ENCODE measurements around the gene PIGL.

The PIGL gene

GRCh38 chr17:16301963-16302855, 85.2 kb downstream of the PIGL start:
- no peak overlapping the region for H3K4me3 ChIP-seq (ENCODE audit: low read depth in 1 of 2, low read length in 2 of 2)
- DNase-seq (no peak), ATAC-seq (ENCODE audit: insufficient read depth, low read depth) (no peak)
- peaks cover 5% of the 10 kb centered on the region; the same call in 1 of the 2 replicates for H3K36me3 ChIP-seq (ENCODE audit: insufficient read depth, low read length)
- H3K27me3 ChIP-seq (ENCODE audit: insufficient read depth, low read length, poor library complexity), result no peaks in the 10 kb centered on the region
- H3K4me2 ChIP-seq (ENCODE audit: insufficient read depth, low read length), result no peak overlapping the region
- H3K79me2 ChIP-seq (ENCODE audit: insufficient read depth, low read length), result no peaks in the 10 kb centered on the region
- H2AFZ ChIP-seq (ENCODE audit: low read depth, low read length), result no peak overlapping the region
- H3K4me1 ChIP-seq (ENCODE audit: insufficient read depth, low read length), result no peaks in the 10 kb centered on the region
- no peaks in the 10 kb centered on the region for H4K20me1 ChIP-seq (ENCODE audit: insufficient read depth, low read length)
- no peak overlapping the region for H3K27ac ChIP-seq (ENCODE audit: low read length)
- H3K9ac ChIP-seq (ENCODE audit: low read depth, low read length), result no peak overlapping the region
- TF ChIP-seq EZH2 (IDR thresholded peaks at IDR 0.05; ENCODE audit: borderline replicate concordance, low read depth, low read length, severe bottlenecking) (no peak), CTCF (IDR thresholded peaks at IDR 0.05; ENCODE audit: borderline replicate concordance, extremely low read depth, low read length, poor library complexity, severe bottlenecking) (no peak)
- H3K9me3 ChIP-seq (ENCODE audit: insufficient read depth, low read length, severe bottlenecking), result no peaks in the 10 kb centered on the region

GRCh38 chr17:16302856-16303255, 85.8 kb downstream of the PIGL start:
- no peak overlapping the region for H3K4me3 ChIP-seq (ENCODE audit: low read depth in 1 of 2, low read length in 2 of 2)
- H2AFZ ChIP-seq (ENCODE audit: low read depth, low read length), result no peak overlapping the region
- no peak overlapping the region for H3K9ac ChIP-seq (ENCODE audit: low read depth, low read length)
- DNase-seq (no peak), ATAC-seq (ENCODE audit: insufficient read depth, low read depth) (no peak)
- peaks cover 9% of the 10 kb centered on the region; the same call in 1 of the 2 replicates for H3K36me3 ChIP-seq (ENCODE audit: insufficient read depth, low read length)
- no peak overlapping the region for H3K4me2 ChIP-seq (ENCODE audit: insufficient read depth, low read length)
- H3K27me3 ChIP-seq (ENCODE audit: insufficient read depth, low read length, poor library complexity), result no peaks in the 10 kb centered on the region
- no peaks in the 10 kb centered on the region for H3K4me1 ChIP-seq (ENCODE audit: insufficient read depth, low read length)
- H4K20me1 ChIP-seq (ENCODE audit: insufficient read depth, low read length), result no peaks in the 10 kb centered on the region
- H3K79me2 ChIP-seq (ENCODE audit: insufficient read depth, low read length), result no peaks in the 10 kb centered on the region
- no peaks in the 10 kb centered on the region for H3K9me3 ChIP-seq (ENCODE audit: insufficient read depth, low read length, severe bottlenecking)
- H3K27ac ChIP-seq (ENCODE audit: low read length), result no peak overlapping the region
- TF ChIP-seq EZH2 (IDR thresholded peaks at IDR 0.05; ENCODE audit: borderline replicate concordance, low read depth, low read length, severe bottlenecking) (no peak), CTCF (IDR thresholded peaks at IDR 0.05; ENCODE audit: borderline replicate concordance, extremely low read depth, low read length, poor library complexity, severe bottlenecking) (no peak)

- Histone ChIP-seq H3K27me3 (ENCODE audit: insufficient read depth, low read length, poor library complexity) (no peaks in the 10 kb centered on the region), H3K4me2 (ENCODE audit: insufficient read depth, low read length) (no peak overlapping the region), H2AFZ (ENCODE audit: low read depth, low read length) (no peak overlapping the region), H3K36me3 (ENCODE audit: insufficient read depth, low read length) (peaks cover 9% of the 10 kb centered on the region; the same call in 1 of the 2 replicates), H3K4me3 (ENCODE audit: low read depth in 1 of 2, low read length in 2 of 2) (no peak overlapping the region), H3K9me3 (ENCODE audit: insufficient read depth, low read length, severe bottlenecking) (no peaks in the 10 kb centered on the region), H4K20me1 (ENCODE audit: insufficient read depth, low read length) (no peaks in the 10 kb centered on the region), H3K79me2 (ENCODE audit: insufficient read depth, low read length) (no peaks in the 10 kb centered on the region), H3K4me1 (ENCODE audit: insufficient read depth, low read length) (no peaks in the 10 kb centered on the region), H3K27ac (ENCODE audit: low read length) (no peak overlapping the region), H3K9ac (ENCODE audit: low read depth, low read length) (no peak overlapping the region)
- ATAC-seq (ENCODE audit: insufficient read depth, low read depth) (peak; percentile 79), DNase-seq (peak; percentile 27)
- TF ChIP-seq CTCF (IDR thresholded peaks at IDR 0.05; ENCODE audit: borderline replicate concordance, extremely low read depth, low read length, poor library complexity, severe bottlenecking) (peak; percentile 71), EZH2 (IDR thresholded peaks at IDR 0.05; ENCODE audit: borderline replicate concordance, low read depth, low read length, severe bottlenecking) (no peak)
Observed at GRCh38 chr17:16304830-16305229, 87.8 kb downstream of the PIGL start.
